GM12892 (cell line): ENCODE results near the gene TMEM131.

ENCODE experiments used
- POLR2A ChIP-seq: IDR thresholded peaks from 2 replicates; pipeline ENCODE4 v1.6.1; 2011; ENCODE audit warnings: low read depth, low read length, control low read depth
- POLR2AphosphoS5 ChIP-seq: IDR thresholded peaks from 2 replicates; pipeline ENCODE4 v1.6.1; 2011; ENCODE audit warnings: low read depth, low read length, control low read depth

DNA sequence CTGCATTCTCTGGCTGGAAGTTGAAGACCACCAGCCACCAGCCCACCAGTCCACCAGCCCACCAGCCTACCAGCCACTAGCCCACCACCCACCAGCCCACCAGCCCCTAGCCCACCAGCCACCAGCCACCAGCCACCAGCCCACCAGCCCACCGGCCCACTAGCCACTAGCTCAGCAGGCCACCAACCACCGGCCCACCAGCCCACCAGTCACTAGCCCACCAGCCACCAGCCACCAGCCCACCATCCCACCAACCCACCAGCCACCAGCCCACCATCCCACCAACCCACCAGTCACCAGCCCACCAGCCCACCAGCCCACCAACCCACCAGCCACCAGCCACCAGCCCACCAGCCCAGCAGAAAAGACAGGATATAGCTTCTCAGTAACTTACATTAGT is 18.6 kb upstream of the TMEM131 start:
- TF ChIP-seq POLR2AphosphoS5 (no peak), POLR2A (no peak)
